A549 treated with Hydrocortisone at 1 μM for 4 hours (cell line): ENCODE results near the gene SULF2. TPM values are rescaled to one million over a fixed set of nuclear protein-coding genes. Genes with fewer than 3 reads are reported as not detected.

Experiments
- total RNA-seq: library from RNA; stranded (reverse); fragments of 200-300 nt; extraction: Qiagen RNA extraction; gene quantifications from 5 replicates; pipeline ENCODE4 v1.2.3, GENCODE V29; 2022

Gene SULF2
- 21.6 to 24.8 TPM (median 22.7 TPM) in 5 replicates for total RNA-seq

GRCh38 chr20:47785311-47785853 is at the start of gene SULF2:
SULF2 (minus strand) TSS chr20:47785481; CDS start chr20:47757363, 28,118 bp downstream.

